Activated T-helper 1 cell treated with anti-CD3 and anti-CD28 coated beads, Interleukin-12 subunit alpha, Interleukin-12 subunit beta, Interleukin-2, Interleukin-4 antibody, amounts not matched to agents 30 ng/mL and 10 ng/mL and 1 ng/mL, durations not matched to agents 14 hours and 24 hours and 36 hours (primary cell): ENCODE results near the gene TEAD2. TPM values are rescaled to one million over a fixed set of nuclear protein-coding genes. Genes with fewer than 3 reads are reported as not detected.

Experiments used
- DNase-seq: peaks from one replicate; pipeline ENCODE4 v3.0.0; 2021; ENCODE audit warnings: low spot score
- H3K27ac Mint-ChIP-seq: one replicate; pipeline ENCODE4 v1.8.0; 2021; ENCODE audit warnings: mild to moderate bottlenecking, mixed read lengths
- H3K27me3 Mint-ChIP-seq: one replicate; pipeline ENCODE4 v1.8.0; 2022; ENCODE audit warnings: mild to moderate bottlenecking, moderate library complexity, mixed read lengths; ENCODE audit not compliant: insufficient read depth
- H3K36me3 Mint-ChIP-seq: one replicate; pipeline ENCODE4 v1.8.0; 2021; ENCODE audit warnings: low read depth, mixed read lengths
- H3K4me1 Mint-ChIP-seq: one replicate; pipeline ENCODE4 v1.8.0; 2021; ENCODE audit warnings: low read depth, mixed read lengths
- H3K4me3 Mint-ChIP-seq: one replicate; pipeline ENCODE4 v1.8.0; 2021; ENCODE audit warnings: mild to moderate bottlenecking, moderate library complexity, mixed read lengths
- H3K9me3 Mint-ChIP-seq: one replicate; pipeline ENCODE4 v1.8.0; 2021; ENCODE audit warnings: mixed read lengths
- intact Hi-C: fragments of 100-400 bp; cut with micrococcal nuclease; formaldehyde crosslinking; loops from one replicate; pipeline ENCODE4 v1.15.1; 2024
- total RNA-seq: library from RNA; stranded (reverse); gene quantifications from 2 replicates; pipeline ENCODE4 v1.2.3, GENCODE V29; 2022

TEAD2 gene
- total RNA-seq: not detected in 2 replicates

DNA sequence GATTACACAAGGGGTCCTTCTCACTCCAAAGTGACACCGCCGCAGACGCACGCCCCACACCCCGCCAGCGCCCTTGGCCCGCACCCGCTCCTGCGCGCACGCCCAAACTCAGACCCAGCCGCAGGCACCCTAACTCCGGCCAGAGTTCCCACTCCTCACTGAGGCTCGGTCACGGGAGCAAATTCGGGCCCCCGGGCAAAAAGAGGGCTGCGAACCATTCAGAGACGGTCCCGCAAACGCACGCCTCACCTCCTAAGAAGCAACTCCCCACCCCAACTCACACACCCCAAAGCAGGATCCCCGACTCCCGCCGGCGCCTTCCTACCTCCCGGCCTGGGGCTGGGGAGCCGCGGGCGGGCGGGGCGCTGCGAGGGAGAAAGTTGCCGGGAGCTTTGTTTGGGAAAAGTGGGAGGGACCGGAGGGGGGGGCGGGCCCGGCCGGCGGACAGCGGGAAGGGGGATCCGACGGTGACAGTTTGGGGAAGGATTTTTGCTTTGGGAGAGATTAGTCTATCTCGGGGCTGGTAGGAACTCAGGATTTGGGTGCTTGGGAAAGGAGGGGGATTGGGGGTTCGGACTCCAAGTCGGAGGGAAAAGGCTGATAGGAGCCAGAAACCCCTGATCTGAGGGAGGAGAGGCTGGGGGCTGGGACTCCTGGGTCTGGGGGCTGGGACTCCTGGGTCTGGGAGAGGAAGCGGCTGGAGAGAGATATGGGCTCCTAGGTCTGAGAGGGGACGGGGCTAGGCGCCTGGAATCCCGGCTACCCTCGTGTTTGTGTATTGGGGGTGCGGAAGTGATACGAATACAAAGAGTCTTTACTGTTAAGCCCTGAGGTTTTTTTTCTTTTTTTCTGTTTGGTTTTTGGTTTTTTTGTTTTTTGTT lies at the start of gene TEAD2:
Gene TEAD2 (minus strand): TSS at position 369 of the 881 bp plus-strand sequence. CDS start 2,341 bp downstream, outside the sequence.
- peak within 1 kb of the TSS; percentile 26 for H3K4me3 Mint-ChIP-seq
- no peaks in the 10 kb centered on the region for H3K36me3 Mint-ChIP-seq
- intact Hi-C loops: loop anchor here (2.0 kb wide), 1 partner anchor 71 kb away; no protein-coding TSS in a partner anchor

DNA sequence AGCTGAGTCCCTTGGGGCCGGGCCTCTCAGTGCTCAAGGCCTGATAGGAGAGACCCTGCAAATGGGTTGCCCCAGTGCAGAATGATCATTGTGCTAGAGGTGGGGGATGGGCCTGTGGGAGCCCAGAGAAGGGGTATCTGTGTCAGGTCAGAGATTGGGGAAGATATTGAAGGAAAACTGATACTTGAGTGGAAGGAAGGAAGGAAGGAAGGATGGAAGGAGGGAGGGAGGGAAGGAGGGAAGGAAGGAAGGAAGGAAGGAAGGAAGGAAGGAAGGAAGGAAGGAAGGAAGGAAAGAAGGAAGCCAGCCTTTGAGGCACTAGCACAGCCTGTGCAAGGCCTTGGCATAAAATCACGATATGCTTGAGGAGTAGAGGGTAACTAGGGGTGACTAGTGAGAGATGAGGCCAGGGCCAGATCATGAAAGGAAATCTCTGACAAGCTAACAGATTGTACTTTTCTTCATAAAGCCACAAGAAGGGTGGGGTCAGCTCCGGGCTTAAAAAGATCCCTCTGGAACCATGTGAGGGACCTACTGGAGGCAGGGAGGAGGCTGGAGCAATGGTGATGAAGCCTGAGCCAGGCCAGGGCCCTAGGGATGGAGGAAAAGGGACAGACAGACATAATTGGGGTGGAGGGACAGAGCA lies 49.6 kb upstream of the TEAD2 start:
- Mint-ChIP-seq H3K36me3 (peaks cover 4% of the 10 kb centered on the region), H3K9me3 (no peaks in the 10 kb centered on the region), H3K4me3 (no peak overlapping the region), H3K27me3 (peaks cover 2% of the 10 kb centered on the region), H3K27ac (no peak overlapping the region), H3K4me1 (peaks cover 44% of the 10 kb centered on the region)
- intact Hi-C loops: no loop called here
- no peak for DNase-seq

More for the DNA sequence above, at the start of gene TEAD2:
- Mint-ChIP-seq H3K27ac (no peak within 1 kb of the TSS), H3K9me3 (no peaks in the 10 kb centered on the region), H3K4me1 (peaks cover 6% of the 10 kb centered on the region), H3K27me3 (peaks cover 36% of the 10 kb centered on the region)
- DNase-seq: no peak

DNA sequence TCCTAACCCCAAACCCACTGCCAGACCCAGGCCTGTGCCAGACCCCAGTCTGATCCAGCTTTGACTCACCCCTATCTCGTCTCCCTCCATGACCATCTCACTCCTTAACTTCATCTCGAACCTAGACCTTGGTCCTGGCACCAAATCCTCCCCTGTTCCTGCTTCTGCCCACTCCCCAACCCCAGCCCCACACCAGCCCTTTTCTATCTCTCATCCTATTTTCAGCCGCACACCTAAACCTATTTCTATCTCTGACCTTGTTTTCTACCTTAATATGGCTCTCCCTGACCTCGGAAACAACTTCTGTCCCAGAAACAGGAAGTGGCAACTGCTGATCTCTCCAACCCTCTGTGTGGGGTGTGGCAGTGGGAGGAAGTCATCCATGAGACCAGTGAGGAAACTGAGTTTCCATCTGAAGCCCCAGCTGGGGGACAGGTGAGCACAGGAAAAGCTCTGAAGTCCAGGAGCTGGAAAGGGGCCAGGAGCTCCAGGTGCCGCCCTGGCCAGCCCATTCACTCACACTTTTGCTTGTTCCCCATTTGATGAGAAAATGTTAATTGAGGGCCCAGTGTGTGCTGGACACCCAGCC lies 47.3 kb upstream of the TEAD2 start:
- intact Hi-C loops: loop anchor here (5.0 kb wide), 1 partner anchor 33 kb away; the partner anchor contains the start of gene SLC17A7
- Mint-ChIP-seq H3K27ac (peak overlapping the region; percentile 81), H3K4me1 (peaks cover 44% of the 10 kb centered on the region), H3K27me3 (peaks cover 2% of the 10 kb centered on the region), H3K4me3 (peak overlapping the region; percentile 6), H3K36me3 (peaks cover 4% of the 10 kb centered on the region), H3K9me3 (no peaks in the 10 kb centered on the region)
- DNase-seq: peak; percentile 24

DNA sequence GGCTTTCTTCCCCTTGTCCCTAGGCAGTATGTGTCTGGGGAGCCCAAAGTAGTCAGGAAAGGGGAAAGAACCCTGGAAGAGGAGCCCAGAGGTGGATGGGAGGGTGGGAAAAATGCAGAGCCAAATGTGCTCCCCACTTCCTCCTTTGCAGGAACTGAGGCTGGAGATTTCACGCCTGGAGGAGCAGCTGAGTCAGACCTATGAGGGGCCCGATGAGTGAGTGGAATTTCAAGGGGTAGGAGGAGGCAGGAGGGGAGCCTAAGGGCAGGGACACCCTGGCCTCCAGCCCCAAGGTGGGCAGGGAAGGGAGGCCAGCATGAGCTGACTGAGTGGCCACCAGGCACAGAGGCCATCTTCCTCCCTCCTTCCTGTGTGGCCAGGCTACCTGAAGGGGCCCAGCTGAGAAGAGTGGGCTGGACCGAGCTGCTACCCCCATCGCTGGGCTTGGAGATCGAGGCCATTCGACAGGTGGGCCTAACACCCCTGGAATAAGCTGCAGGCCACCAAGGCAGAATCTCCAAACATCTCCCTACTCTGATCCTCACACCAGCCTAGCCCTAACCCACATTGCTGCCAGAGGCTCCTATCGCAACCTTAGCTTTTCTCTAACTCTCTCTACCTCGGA lies 46.7 kb upstream of the TEAD2 start:
- peaks cover 44% of the 10 kb centered on the region for H3K4me1 Mint-ChIP-seq
- peak overlapping the region; percentile 6 for H3K4me3 Mint-ChIP-seq
- peaks cover 2% of the 10 kb centered on the region for H3K27me3 Mint-ChIP-seq
- no peaks in the 10 kb centered on the region for H3K9me3 Mint-ChIP-seq
- peaks cover 4% of the 10 kb centered on the region for H3K36me3 Mint-ChIP-seq
- DNase-seq: no peak
- H3K27ac Mint-ChIP-seq: peak overlapping the region; percentile 81
- intact Hi-C loops: loop anchor here (5.0 kb wide), 1 partner anchor 33 kb away; the partner anchor contains the start of gene SLC17A7

DNA sequence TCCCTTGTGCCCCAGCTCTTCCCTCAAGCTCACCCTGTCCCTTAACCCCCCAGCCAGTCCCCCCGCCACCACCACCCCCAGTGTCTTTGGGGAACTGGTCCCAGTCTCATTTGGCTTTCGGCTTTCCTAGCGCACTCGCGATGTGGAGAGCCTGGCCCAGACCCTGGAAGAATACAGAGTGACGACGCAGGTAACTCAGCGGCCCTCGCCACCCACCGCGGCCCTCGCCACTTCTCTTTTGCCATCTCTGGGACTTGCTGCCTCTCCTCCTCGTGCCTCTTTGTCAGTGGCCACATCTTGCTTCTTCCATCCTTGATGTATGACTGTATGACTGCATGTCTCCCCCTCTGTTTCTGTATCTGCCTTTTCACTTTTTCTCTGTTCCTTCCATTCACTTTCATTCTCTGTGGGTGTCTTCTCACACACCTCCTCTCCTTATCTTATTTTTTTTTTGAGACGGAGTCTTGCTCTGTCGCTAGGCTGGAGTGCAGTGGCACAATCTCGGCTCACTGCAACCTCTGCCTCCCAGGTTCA lies 45.3 kb upstream of the TEAD2 start:
- H3K9me3 Mint-ChIP-seq: no peaks in the 10 kb centered on the region
- H3K4me1 Mint-ChIP-seq: peaks cover 44% of the 10 kb centered on the region
- no peak overlapping the region for H3K4me3 Mint-ChIP-seq
- no peak for DNase-seq
- peaks cover 4% of the 10 kb centered on the region for H3K36me3 Mint-ChIP-seq
- intact Hi-C loops: loop anchor here (1.0 to 5.0 kb wide), 2 partner anchors 15 to 35 kb away; partner anchors contain the start of gene SLC17A7
- H3K27ac Mint-ChIP-seq: peak overlapping the region; percentile 0
- H3K27me3 Mint-ChIP-seq: peaks cover 2% of the 10 kb centered on the region

DNA sequence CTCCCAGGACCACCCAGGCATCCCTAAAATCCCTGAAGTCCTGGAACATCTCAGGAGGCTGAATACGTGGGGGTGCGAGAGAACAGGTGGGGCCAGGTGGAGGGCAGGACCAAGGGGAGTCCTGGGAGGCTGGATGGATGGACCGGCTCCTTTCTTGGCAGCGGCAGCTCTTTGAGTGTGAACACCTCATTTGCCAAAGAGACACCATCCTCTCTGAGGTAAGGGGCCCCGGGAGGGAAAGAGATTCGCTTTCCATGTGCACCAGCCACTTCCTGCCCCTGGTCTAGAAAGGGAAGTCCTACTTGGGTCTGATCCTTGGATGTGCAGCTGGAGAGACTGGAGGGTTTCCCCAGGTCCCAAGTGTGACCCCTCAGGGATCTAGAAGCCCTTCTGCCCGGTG lies 44.9 kb upstream of the TEAD2 start:
- Mint-ChIP-seq H3K9me3 (no peaks in the 10 kb centered on the region), H3K4me3 (no peak overlapping the region), H3K27me3 (peaks cover 2% of the 10 kb centered on the region), H3K4me1 (peaks cover 42% of the 10 kb centered on the region), H3K36me3 (peaks cover 4% of the 10 kb centered on the region), H3K27ac (no peak overlapping the region)
- DNase-seq: no peak
- intact Hi-C loops: loop anchor here (1.0 to 5.0 kb wide), 2 partner anchors 15 to 35 kb away; partner anchors contain the start of gene SLC17A7

DNA sequence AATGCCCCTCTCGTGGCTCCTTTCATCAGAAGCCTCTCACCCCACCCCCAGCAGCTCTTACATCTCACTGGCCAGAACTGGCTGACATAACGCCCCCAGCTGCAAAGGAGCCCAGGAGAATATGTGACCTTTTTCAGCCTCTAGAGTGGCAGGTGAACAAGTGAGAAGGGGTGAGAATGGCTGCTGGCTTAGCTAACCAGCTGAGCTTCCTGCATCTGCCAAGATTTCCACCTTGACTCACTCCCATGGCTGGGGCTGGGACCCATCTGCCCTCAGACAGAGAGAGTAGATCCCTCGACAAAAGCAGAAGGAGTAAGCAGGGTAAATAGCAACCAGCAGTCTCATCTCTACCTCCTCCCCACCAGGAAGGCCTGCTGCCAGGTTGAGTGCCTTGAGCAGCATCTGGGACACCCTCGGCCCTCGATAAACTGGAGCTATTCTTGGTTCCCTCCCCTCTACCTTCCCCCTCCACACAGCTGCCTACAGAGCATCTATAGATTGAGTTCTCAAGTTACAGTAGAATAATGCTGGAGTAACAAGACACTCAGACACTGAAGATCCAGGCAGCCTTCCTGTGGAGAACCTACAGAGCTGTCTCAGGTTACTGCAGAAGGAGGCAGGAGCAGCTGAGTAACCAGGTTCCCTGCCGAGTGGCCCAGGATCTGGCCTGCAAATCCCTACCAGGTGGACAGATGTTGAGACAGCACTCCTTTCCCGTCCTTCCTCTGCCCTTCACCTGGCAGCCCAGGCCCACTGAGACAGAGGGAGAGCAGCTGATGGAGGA lies 41.4 kb upstream of the TEAD2 start:
- DNase-seq: no peak
- H3K27ac Mint-ChIP-seq: no peak overlapping the region
- H3K4me1 Mint-ChIP-seq: peaks cover 13% of the 10 kb centered on the region
- peaks cover 7% of the 10 kb centered on the region for H3K27me3 Mint-ChIP-seq
- peaks cover 2% of the 10 kb centered on the region for H3K36me3 Mint-ChIP-seq
- no peaks in the 10 kb centered on the region for H3K9me3 Mint-ChIP-seq
- no peak overlapping the region for H3K4me3 Mint-ChIP-seq
- intact Hi-C loops: no loop called here

DNA sequence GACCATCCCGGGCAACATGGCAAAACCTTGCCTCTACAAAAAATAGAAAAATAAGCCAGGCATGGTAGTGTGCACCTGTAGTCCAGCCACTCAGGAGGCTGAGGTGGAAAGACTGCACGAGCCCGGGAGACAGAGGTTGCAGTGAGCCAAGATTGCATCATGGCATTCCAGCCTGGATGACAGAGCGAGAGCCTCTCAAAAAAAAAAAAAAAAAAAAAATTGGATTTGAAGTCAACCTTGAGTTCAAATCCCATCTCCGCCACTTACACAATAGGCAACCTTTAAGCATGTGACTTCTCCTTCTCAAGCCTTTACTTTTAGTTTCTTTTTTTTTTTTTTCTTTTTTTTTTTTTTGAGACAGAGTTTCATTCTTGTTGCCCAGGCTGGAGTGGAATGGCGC lies 37.8 kb upstream of the TEAD2 start:
- Mint-ChIP-seq H3K27ac (no peak overlapping the region), H3K27me3 (peaks cover 10% of the 10 kb centered on the region), H3K9me3 (no peaks in the 10 kb centered on the region), H3K4me3 (no peak overlapping the region), H3K36me3 (no peaks in the 10 kb centered on the region), H3K4me1 (no peaks in the 10 kb centered on the region)
- intact Hi-C loops: no loop called here
- DNase-seq: no peak

DNA sequence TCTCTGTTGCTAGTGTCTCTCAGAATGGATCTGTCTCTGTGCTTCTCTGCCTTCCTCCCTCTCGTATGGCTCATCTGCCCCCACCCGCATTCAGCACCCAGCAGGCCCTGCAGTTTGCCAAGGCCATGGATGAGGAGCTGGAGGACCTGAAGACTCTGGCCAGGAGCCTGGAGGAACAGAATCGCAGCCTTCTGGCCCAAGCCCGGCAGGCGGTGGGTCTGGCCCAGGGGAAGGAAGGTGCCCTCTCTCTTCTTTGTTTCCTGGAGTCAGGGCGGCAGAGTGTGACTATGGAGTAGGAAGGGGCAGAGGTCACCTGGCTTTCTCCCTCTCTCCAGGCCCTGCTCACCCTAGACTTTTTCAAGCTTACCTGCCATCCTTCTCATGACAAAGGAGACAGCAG lies 36.7 kb upstream of the TEAD2 start:
- no peak for DNase-seq
- peaks cover 10% of the 10 kb centered on the region for H3K27me3 Mint-ChIP-seq
- no peak overlapping the region for H3K4me3 Mint-ChIP-seq
- no peaks in the 10 kb centered on the region for H3K9me3 Mint-ChIP-seq
- no peak overlapping the region for H3K27ac Mint-ChIP-seq
- H3K36me3 Mint-ChIP-seq: no peaks in the 10 kb centered on the region
- H3K4me1 Mint-ChIP-seq: no peaks in the 10 kb centered on the region
- intact Hi-C loops: no loop called here

DNA sequence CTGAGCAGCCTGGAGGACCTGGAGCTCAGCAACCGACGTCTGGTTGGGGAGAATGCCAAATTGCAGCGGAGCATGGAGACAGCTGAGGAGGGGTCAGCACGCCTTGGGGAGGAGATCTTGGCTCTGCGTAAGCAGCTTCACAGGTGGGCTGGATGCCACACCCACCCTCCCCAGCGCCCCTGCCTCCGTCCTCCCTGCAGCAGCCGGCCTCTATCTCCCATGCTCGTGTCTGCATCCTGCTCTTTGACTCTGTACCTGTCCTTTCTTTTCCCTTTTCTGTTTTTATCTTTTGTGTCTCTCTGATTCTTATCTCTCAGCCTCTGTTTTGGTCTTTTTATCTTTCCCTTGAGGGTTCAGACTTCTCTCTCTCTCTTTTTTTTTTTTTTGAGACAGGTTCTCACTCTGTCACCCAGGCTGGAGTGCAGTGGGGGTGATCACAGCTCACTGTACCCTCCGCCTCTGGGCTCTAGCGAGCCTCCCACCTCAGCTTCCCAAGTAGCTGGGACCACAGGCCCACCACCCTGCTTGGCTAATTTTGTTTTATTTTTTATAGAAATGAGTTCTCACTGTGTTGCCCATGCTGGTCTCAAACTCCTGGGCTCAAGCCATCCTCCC lies 35.9 kb upstream of the TEAD2 start:
- Mint-ChIP-seq H3K4me1 (no peaks in the 10 kb centered on the region), H3K27ac (no peak overlapping the region)

DNA sequence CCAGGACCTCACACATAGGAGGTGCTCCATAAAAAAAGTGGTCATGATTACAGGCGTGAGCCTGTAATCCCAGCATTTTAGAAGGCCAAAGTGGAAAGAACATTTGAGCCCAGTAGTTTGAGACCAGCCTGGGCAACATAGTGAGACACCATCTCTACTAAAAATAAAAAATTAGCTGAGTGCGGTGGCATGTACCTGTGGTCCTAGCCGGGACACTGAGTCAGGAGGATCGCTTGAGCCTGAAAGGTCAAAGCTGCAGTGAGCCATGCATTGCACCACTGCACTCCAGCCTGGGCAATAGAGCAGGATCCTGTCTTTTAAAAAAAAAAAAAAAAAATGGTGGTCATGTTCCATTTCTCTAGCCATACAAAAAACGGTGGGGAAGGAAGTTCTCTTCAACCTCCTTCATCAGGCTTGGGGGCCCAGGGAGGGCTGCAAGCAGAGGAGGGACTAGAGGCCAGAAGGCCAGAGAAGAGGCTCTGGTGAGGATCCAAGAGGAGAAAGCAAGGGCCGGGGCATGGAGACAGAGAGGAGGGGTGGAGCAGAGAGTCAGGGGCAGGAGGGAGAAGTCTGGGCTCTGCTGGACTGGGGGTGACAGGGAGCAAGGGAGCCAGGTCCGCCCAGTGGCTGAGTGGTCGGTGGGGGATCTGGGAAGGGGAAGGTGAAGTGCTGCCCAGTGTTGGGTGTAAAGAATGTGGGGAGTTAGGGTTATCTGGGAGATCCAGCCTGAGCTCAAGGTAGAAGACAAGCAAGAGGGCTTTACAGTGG lies 34.7 kb upstream of the TEAD2 start:
- Mint-ChIP-seq H3K36me3 (no peaks in the 10 kb centered on the region), H3K27me3 (peaks cover 11% of the 10 kb centered on the region), H3K9me3 (no peaks in the 10 kb centered on the region), H3K27ac (no peak overlapping the region), H3K4me1 (peaks cover 5% of the 10 kb centered on the region), H3K4me3 (no peak overlapping the region)
- DNase-seq: no peak
- intact Hi-C loops: no loop called here

More for the DNA sequence above, 35.9 kb upstream of the TEAD2 start:
- Mint-ChIP-seq H3K36me3 (no peaks in the 10 kb centered on the region), H3K9me3 (no peaks in the 10 kb centered on the region), H3K4me3 (no peak overlapping the region), H3K27me3 (peaks cover 10% of the 10 kb centered on the region)
- intact Hi-C loops: no loop called here
- DNase-seq: no peak
